MCF 10A (cell line): Measurements from ENCODE around the gene DLG2. TPM values are rescaled to one million over a fixed set of nuclear protein-coding genes. Genes with fewer than 3 reads are reported as not detected.

Experiments
- BruUV-seq: library from RNA; stranded (reverse); fragments of 400-500 nt; replicated peaks from 2 replicates; lab custom pipeline; 2021; lab: Mats Ljungman, UMichigan
- CTCF ChIA-PET: fragments of 300-600 bp; sonication (Branson Sonifier 250); formaldehyde crosslinking; extraction: SDS; loops from one replicate; lab custom pipeline; 2021; ENCODE audit warnings: antibody characterized with exemption, inconsistent platforms; lab: Yijun Ruan, JAX
- POLR2A ChIA-PET: fragments of 300-600, 350-650 bp; sonication (Branson Sonifier 250); formaldehyde crosslinking; extraction: SDS; loops from one replicate; lab custom pipeline; 2020; ENCODE audit warnings: antibody characterized with exemption, inconsistent platforms; lab: Yijun Ruan, JAX
- DNase-seq: peaks from one replicate; pipeline ENCODE4 v3.0.0-alpha.2; 2018; ENCODE audit not compliant: unreplicated experiment
- H3K27ac Mint-ChIP-seq: one replicate; pipeline ENCODE4 v1.8.0; 2022; ENCODE audit warnings: mild to moderate bottlenecking, low read depth, mixed read lengths; ENCODE audit not compliant: unreplicated experiment
- H3K27me3 Mint-ChIP-seq: one replicate; pipeline ENCODE4 v1.8.0; 2022; ENCODE audit warnings: mixed read lengths; ENCODE audit not compliant: insufficient read depth, unreplicated experiment
- H3K36me3 Mint-ChIP-seq: one replicate; pipeline ENCODE4 v1.8.0; 2022; ENCODE audit warnings: mild to moderate bottlenecking, moderate library complexity, mixed read lengths; ENCODE audit not compliant: insufficient read depth, unreplicated experiment
- H3K4me1 Mint-ChIP-seq: one replicate; pipeline ENCODE4 v1.8.0; 2022; ENCODE audit warnings: mixed read lengths; ENCODE audit not compliant: insufficient read depth, unreplicated experiment
- H3K4me3 Mint-ChIP-seq: one replicate; pipeline ENCODE4 v1.8.0; 2022; ENCODE audit warnings: mild to moderate bottlenecking, moderate library complexity, mixed read lengths; ENCODE audit not compliant: unreplicated experiment
- H3K9me3 Mint-ChIP-seq: one replicate; pipeline ENCODE4 v1.8.0; 2022; ENCODE audit warnings: mixed read lengths; ENCODE audit not compliant: unreplicated experiment
- intact Hi-C: fragments of 100-400 bp; cut with micrococcal nuclease; formaldehyde crosslinking; loops from 2 replicates; pipeline ENCODE4 v1.14.1; 2022
- total RNA-seq: library from RNA; stranded (reverse); gene quantifications from 2 replicates; pipeline ENCODE4 v1.2.3, GENCODE V29; 2022
- TF ChIP-seq, protein P1 (sequence below): fragments of 200-600 bp; IDR thresholded peaks from one replicate; pipeline ENCODE4 v1.8.0; 2022; ENCODE audit warnings: antibody characterized with exemption, mild to moderate bottlenecking; ENCODE audit not compliant: unreplicated experiment

The DLG2 gene
- total RNA-seq, 1 experiment from 2014 or later, result 0.26 TPM

- H3K27me3 Mint-ChIP-seq, result peaks cover 75% of the 10 kb centered on the region
- no peak for DNase-seq
- TF ChIP-seq, protein P1, sequence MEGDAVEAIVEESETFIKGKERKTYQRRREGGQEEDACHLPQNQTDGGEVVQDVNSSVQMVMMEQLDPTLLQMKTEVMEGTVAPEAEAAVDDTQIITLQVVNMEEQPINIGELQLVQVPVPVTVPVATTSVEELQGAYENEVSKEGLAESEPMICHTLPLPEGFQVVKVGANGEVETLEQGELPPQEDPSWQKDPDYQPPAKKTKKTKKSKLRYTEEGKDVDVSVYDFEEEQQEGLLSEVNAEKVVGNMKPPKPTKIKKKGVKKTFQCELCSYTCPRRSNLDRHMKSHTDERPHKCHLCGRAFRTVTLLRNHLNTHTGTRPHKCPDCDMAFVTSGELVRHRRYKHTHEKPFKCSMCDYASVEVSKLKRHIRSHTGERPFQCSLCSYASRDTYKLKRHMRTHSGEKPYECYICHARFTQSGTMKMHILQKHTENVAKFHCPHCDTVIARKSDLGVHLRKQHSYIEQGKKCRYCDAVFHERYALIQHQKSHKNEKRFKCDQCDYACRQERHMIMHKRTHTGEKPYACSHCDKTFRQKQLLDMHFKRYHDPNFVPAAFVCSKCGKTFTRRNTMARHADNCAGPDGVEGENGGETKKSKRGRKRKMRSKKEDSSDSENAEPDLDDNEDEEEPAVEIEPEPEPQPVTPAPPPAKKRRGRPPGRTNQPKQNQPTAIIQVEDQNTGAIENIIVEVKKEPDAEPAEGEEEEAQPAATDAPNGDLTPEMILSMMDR, result no peak
- intact Hi-C loops, result no loop called here
- no peaks in the 10 kb centered on the region for H3K4me1 Mint-ChIP-seq
- H3K4me3 Mint-ChIP-seq, result no peak overlapping the region
- ChIA-PET POLR2A (no interaction called here), CTCF (interaction anchor here (0.6 to 0.9 kb wide), 3 partner anchors 38 to 944 kb away, joined by 3 read pairs; no protein-coding TSS in a partner anchor)
- BruUV-seq, result no TSS peak
- no peaks in the 10 kb centered on the region for H3K36me3 Mint-ChIP-seq
- H3K9me3 Mint-ChIP-seq, result no peaks in the 10 kb centered on the region
- H3K27ac Mint-ChIP-seq, result no peak overlapping the region
Measured at GRCh38 chr11:83678831-83679584, 1948.1 kb downstream of the DLG2 start.

GRCh38 chr11:83677730-83678129 lies 1949.4 kb downstream of the DLG2 start:
- H3K4me1 Mint-ChIP-seq, result no peaks in the 10 kb centered on the region
- H3K27ac Mint-ChIP-seq, result no peak overlapping the region
- TF ChIP-seq, protein P1, result no peak
- DNase-seq, result no peak
- CTCF ChIA-PET, result interaction anchor here (0.5 to 1.0 kb wide), 3 partner anchors 118 to 729 kb away, joined by 3 to 4 read pairs (median 3); no protein-coding TSS in a partner anchor
- no peaks in the 10 kb centered on the region for H3K9me3 Mint-ChIP-seq
- no peak overlapping the region for H3K4me3 Mint-ChIP-seq
- no peaks in the 10 kb centered on the region for H3K36me3 Mint-ChIP-seq
- POLR2A ChIA-PET, result no interaction called here
- BruUV-seq, result no TSS peak
- peaks cover 79% of the 10 kb centered on the region for H3K27me3 Mint-ChIP-seq
- intact Hi-C loops, result no loop called here

DNA sequence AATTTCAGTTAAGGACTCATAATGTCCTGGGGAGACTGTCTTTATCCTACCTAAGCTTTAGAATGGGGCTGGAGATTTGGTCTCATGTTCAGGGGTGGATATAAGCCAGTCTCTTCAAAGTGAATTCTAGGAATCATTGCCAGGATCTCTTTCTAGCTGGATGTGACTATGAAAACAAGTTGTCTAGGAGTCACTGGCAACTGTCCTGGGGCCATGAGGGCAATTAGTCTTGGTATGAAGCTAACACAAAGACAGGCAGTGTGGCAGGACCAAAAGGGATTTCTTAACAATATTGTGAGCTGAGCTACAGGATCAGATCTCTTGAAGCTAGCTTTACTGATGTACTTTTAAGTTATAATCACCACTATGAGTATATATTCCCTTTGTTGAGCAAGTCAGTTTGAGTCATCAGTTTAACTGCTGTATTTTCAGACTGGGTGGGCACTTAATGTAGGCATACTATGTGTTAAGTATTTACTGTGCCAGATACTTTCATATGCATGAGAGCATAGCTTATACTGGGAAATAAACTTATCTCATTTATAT lies 1951.0 kb downstream of the DLG2 start:
- H3K4me3 Mint-ChIP-seq, result no peak overlapping the region
- no TSS peak for BruUV-seq
- peaks cover 77% of the 10 kb centered on the region for H3K27me3 Mint-ChIP-seq
- no peaks in the 10 kb centered on the region for H3K9me3 Mint-ChIP-seq
- intact Hi-C loops, result no loop called here
- no peaks in the 10 kb centered on the region for H3K4me1 Mint-ChIP-seq
- ChIA-PET POLR2A (interaction anchor here (1.0 kb wide), 1 partner anchor 15 kb away, joined by 3 read pairs; no protein-coding TSS in a partner anchor), CTCF (interaction anchor here (0.6 to 2.6 kb wide), 3 partner anchors 137 to 1182 kb away, joined by 3 to 9 read pairs (median 4); no protein-coding TSS in a partner anchor)
- H3K36me3 Mint-ChIP-seq, result peaks cover 4% of the 10 kb centered on the region
- TF ChIP-seq, protein P1, result no peak
- no peak overlapping the region for H3K27ac Mint-ChIP-seq
- no peak for DNase-seq
